Fibroblast of villous mesenchyme (primary cell): ENCODE measurements around the gene GREM1. TPM values are rescaled to one million over a fixed set of nuclear protein-coding genes. Genes with fewer than 3 reads are reported as not detected.

ENCODE experiments used
- DNase-seq: peaks from one replicate; pipeline ENCODE4 v3.0.0-alpha.2; 2010; ENCODE audit warnings: low read depth
- H3K4me3 ChIP-seq: 2 replicates; pipeline ENCODE4 v1.5.1; 2011; ENCODE audit warnings: low read depth, mild to moderate bottlenecking, low read length
- total RNA-seq: library from RNA; depleted of rRNA; stranded (reverse); fragments of >200 nt; gene quantifications from 2 replicates; pipeline ENCODE4 v1.2.3, GENCODE V29; 2012
- TF ChIP-seq, protein P1 (sequence below): IDR thresholded peaks from 2 replicates; pipeline ENCODE4 v1.5.1; 2012; ENCODE audit warnings: low read depth, mild to moderate bottlenecking, low read length; ENCODE audit not compliant: insufficient read depth

GREM1 gene
- total RNA-seq, 1 donor = 613 TPM

DNA sequence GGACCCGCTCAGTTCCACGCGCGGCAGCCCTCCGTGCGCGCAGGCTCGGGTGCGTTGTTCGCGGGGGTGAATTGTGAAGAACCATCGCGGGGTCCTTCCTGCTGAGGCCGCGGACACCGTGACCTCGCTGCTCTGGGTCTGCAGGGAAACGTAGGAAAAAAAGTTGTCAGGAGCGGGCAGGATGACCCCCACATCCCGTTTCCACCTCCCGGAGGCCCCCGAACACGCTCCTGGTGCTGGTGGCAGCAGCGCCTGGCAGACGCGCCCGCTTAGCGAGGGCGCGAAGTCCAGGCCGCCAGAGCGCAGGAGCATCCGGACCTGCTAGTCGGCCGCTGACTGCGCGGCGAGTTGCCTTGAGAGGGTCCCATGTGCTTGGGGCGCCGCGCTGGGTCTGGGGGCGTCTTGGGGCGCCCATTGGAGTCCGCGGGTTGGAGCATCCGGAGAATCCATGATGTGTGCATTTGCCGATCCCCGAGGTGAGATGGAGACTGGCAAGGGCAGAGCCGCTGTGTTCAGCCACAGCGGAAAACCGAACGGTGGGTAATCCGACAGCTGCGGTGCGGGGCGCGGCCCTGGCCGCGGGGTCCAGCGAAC, 520 bp downstream of the GREM1 start:
- DNase-seq = peak; percentile 34
- TF ChIP-seq, protein P1, sequence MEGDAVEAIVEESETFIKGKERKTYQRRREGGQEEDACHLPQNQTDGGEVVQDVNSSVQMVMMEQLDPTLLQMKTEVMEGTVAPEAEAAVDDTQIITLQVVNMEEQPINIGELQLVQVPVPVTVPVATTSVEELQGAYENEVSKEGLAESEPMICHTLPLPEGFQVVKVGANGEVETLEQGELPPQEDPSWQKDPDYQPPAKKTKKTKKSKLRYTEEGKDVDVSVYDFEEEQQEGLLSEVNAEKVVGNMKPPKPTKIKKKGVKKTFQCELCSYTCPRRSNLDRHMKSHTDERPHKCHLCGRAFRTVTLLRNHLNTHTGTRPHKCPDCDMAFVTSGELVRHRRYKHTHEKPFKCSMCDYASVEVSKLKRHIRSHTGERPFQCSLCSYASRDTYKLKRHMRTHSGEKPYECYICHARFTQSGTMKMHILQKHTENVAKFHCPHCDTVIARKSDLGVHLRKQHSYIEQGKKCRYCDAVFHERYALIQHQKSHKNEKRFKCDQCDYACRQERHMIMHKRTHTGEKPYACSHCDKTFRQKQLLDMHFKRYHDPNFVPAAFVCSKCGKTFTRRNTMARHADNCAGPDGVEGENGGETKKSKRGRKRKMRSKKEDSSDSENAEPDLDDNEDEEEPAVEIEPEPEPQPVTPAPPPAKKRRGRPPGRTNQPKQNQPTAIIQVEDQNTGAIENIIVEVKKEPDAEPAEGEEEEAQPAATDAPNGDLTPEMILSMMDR = no peak
- H3K4me3 ChIP-seq = peak overlapping the region; percentile 63

DNA sequence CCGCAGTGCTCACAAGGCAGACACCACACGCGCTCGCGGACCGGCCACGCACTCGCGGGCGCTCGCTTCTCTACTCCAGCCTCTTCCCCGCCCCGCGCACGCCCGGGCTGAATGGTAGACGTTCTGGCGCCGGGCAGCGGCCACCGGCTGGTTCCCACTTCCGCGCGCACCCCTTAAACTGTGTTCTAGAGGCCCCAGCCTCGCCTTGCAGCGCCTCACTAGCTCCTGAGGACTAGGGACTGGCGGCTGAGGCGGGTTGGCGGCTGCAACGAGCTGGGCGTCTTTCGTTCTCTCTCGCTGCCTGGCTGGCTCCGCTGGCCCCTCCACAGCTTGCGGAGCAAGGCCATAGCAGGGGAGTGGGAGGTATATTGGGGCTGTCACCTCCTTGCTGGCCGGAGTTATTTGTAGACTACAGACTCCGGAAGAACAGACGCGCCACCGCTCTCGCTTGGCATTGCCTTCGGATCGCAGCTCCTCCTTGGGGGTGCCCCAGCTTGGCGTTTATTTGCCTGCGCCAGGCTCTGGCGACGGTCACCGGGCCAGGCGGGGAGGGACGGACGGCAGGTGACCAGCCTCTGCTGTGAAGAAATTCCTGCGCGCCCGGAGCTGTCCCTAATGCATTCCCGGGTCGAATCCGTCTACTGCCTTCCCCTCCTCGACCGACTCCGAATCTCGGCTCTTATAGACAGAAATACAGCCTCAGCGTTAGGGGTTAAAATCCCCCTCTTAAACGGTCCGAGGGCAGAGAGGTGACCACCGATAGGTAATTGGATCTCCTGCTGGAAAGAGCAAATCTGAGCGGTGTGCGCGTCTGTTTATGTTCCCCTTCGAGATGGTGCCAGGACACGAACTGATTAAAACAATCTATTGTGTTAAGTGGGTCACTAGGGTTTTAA, 1.3 kb downstream of the GREM1 start:
- peak overlapping the region; percentile 63 for H3K4me3 ChIP-seq
- DNase-seq = peak; percentile 26
- TF ChIP-seq, protein P1 = no peak

DNA sequence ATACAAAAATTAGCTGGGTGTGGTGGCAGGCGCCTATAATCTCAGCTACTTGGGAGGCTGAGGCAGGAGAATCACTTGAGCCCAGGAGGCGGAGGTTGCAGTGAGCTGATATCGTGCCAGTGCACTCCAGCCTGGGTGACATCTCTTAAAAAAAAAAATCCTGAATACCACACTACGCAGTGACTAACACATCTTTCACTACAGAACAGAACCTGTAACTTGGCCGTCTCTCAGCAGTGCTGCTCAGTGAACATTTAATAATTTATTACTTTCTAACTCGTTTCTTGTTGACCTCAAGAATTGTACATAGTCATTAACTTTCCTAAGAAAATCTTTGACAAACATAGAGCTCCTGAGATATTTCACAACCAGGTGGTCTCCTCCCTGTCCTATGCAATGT, 3.8 kb downstream of the GREM1 start:
- no peak for DNase-seq
- TF ChIP-seq, protein P1 = no peak
- H3K4me3 ChIP-seq = no peak overlapping the region

DNA sequence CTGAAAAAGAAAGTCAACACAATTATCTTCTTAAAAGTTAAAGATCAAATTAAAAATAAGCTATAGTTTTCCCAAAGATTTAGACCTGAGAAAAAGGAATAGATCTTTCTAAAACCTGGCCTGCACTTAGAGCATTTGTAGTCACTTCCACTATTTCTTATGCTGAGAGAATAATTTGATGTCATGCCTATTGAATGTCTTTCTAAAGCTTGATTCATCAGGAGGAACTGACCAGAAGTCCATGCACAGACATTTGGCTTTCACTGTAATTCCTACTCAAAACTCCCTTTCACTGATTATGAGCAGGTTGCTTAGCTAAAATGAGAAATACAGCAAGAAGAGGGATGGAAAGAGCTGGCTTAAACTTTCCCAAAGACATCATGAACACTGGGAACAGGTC, 4.3 kb downstream of the GREM1 start:
- no peak for DNase-seq
- no peak overlapping the region for H3K4me3 ChIP-seq
- TF ChIP-seq, protein P1 = no peak

DNA sequence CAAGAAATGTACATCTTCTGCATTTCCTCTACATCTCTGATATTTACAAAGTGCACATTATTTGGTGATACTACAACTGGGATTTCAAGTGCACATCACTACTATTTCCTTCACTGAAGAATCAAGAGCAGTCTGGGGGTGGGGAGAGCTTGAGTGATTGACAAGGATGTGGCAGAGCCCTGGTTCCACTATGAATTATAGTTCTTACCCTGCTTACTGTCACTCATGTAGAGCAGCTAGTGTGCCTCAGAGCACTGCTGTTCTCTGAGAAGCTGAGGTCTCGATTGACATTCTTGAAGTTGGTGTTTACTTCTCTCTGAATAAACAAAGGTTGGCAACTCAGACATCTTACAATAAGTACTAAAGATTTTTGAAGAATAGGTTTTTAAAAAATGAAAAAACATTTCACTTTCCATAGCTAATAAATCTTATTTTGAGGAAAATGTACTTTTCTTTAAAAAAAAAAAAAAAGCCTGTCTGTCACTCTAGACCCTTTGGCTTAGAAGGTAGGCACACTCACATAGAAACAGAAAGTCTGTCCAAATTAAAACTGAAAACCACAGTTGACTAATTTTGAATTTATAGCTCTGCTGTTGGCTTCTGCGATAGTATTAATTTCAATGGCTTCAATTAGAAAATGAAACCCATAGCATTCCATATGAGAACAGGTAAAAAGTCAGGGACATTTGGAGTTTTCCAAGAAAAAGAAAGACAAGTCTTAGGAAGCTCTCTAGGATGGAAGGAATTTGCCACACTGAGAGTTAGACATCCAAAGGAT, 5.6 kb downstream of the GREM1 start:
- no peak for DNase-seq
- no peak overlapping the region for H3K4me3 ChIP-seq
- TF ChIP-seq, protein P1 = no peak

DNA sequence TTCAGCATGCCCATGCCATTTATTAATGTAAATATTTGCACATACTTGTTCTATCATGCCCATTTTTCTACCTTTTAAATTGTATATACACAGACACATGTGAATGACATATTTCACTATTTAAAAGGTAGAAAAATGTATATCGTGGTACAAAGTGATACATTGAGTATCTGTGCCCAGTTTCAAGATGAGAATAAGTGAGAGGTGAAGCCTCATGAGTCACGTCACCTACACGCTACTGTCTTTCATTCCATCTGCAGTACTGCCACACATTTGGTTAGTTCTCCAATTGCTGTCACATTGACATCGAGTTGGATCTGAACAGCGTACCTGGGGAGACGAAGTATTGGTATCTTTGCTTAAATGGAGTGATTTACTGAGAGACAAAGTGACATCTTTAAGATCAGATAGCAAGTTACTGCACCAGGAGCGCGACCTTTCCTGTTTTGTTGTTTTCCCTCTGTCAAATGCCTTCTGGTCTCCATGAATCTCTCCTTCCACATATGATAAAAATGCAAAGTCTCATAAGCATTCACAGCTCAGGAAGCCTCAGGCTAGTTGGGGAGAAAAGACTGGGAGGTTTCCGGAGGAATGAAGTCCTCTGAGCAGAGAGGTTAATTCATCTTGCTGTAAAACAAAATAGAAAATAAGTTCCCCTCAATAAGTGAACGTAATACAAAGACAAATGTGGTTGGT, 12.0 kb downstream of the GREM1 start:
- DNase-seq = no peak
- H3K4me3 ChIP-seq = no peak overlapping the region
- TF ChIP-seq, protein P1 = no peak
